Transverse colon (tissue), 3 donors: ENCODE data around the gene SOX10.

Experiments
- EP300 ChIP-seq: sonication (generic); formaldehyde crosslinking; IDR thresholded peaks from one replicate; pipeline ENCODE4 v1.6.1; 2017; ENCODE audit warnings: antibody characterized with exemption, low read depth
- POLR2A ChIP-seq: fragments of 450-650 bp; IDR thresholded peaks from one replicate; pipeline ENCODE4 v1.6.1; 2016; ENCODE audit warnings: antibody characterized with exemption, mild to moderate bottlenecking, moderate library complexity
- POLR2AphosphoS5 ChIP-seq, 3 donors: sonication (generic); formaldehyde crosslinking; IDR thresholded peaks; one replicate each; pipeline ENCODE4 v1.6.1; 2016; ENCODE audit warnings: antibody characterized with exemption in 3 of 3

GRCh38 chr22:38005943-38006342, 21.6 kb upstream of the SOX10 start:
- TF ChIP-seq POLR2A, result no peak
- TF ChIP-seq EP300, result no peak
- TF ChIP-seq POLR2AphosphoS5 (IDR thresholded peaks at IDR 0.05), result no peak
